GM18868 (cell line): ENCODE measurements around the gene DOCK9.

Experiments used
- ATAC-seq: cut with Tn5 transposase; IDR thresholded peaks from one replicate; pipeline ENCODE4 v1.9.1; 2021; ENCODE audit warnings: mild to moderate bottlenecking, moderate library complexity; ENCODE audit not compliant: unreplicated experiment

DOCK9 gene

DNA sequence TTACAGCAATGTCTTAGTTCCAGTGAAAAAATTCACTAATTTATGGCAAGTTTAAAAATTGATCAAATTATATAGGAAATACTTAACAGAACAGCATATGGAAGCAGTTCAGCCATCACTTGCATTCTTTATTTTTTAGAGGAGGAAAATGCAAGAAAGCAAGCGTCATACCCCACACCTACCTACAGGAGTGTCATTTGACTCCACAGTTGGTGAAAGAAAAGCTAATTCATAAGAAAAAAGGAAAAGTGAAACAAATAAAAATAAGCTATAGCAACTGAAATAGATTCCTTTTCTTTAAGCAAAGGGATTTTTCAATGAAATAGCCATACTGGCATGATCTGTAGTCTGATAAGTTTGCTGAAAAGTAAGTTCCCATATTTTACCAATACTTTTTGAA lies 111.0 kb downstream of the DOCK9 start:
- ATAC-seq, result no peak

DNA sequence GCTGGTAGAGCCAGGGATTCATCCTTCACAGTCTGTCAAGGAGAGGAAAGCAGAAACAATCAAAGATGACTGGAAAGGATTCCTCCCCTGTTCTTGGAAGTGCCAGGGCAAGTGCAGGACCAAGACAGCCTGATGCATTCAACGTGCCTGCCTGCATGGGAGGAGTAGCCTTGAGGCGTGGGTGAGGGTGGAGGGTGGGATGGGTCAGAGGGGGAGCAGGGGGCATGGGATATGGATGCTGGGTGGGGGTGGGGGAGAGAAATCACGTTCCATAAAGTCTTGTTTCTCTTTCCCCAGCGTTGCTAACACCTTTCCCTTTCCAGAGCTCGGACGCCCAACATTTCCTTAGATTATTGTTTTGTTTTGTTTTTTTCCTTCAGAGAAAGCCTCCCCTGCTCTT lies 117.4 kb downstream of the DOCK9 start:
- ATAC-seq, result no peak

DNA sequence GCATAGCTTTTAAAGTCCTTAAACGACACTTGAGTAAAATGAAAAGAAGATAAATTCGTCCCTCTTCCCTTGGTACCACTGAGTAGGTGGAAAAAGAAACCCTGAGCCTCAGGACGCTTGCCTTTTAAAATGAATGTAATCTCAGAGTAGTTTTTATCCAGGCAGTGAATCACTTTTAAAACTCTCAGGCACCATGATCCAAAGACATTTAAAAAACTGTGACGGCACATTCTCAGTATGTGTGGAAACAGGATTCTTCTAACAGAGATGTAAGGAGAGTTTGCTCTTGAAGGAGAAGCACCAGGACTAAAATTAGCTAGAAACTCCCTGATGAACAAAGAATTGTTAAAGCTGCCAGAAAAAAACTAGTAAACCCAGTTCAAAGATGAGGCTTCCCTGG lies 119.7 kb downstream of the DOCK9 start:
- ATAC-seq, result no peak

DNA sequence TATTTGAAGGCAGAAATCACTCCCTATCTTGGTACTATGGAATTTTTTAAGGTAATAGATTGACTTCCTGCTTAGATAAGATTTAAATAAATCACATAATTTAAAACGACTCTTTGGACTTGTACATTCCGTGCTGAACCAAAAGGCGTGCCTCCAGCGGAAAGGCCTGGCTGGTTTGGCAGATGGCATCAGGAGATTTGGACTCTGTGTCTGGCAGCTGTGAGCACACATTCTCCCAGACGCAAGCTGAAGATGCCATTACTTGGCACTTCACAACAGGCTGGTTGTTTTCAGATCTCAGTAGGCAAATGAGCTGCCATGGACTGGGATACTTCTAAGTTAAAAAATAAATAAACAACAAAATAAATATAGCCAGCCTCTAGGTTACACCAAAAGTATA lies 120.9 kb downstream of the DOCK9 start:
- ATAC-seq, result no peak

DNA sequence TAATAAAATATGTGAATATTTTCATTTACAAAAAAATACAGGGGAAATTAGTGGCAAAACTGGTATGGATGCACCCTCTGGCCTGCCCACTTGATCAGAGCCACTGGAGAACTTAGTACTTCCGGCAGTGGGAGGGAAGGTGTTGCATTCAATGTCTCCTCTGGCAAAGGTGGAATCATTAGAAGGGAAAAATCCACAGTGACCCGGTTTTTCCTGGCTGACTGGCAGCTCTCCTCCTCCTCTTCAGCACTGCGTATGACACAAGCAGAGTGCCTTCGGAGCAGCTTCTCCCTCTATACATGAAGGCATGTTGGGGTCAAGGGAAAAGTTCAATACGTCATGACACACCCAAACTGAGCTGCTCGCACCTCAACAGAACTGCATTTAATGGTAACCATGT lies 123.4 kb downstream of the DOCK9 start:
- ATAC-seq, result no peak

DNA sequence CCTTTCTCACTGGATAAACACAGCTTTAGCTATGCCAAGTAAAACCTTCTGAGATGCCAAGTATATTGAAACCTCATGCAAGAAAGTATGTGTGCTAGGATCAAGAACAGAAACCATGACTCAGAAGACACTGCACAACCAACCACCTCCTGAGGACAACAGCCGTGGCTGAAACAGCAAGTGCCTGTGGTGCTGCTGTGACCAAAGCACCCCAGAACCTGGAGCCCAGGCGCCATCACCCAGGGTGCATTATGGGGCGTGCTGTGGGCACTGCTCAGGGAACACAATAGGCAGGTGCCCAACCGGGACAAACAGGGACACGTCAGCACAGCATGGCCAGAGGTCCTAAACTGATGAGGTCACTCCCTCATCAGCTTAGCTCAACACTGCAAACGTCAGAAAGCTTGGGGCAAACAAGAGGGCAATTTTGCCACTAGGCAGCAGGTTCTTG lies 124.1 kb downstream of the DOCK9 start:
- peak; percentile 99 for ATAC-seq

DNA sequence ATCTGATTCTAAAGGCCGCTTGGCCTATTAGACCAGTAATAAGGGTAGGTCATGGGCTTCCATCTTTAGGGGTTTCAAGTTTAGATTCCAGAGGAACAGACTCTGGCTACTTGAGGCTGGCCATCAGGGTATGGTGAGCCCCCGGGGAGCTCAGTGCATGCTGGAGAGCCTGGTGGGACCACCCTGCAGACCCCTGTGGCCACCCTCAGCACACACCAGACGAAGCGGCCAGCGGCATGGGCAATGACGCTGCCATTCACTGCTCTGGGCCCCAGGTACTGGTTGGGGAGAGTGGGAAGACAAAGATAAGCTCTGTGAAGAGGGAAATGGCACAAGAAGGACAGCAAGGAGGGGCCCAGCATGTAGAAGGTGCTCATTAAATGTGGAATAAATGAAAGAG lies 126.6 kb downstream of the DOCK9 start:
- no peak for ATAC-seq

DNA sequence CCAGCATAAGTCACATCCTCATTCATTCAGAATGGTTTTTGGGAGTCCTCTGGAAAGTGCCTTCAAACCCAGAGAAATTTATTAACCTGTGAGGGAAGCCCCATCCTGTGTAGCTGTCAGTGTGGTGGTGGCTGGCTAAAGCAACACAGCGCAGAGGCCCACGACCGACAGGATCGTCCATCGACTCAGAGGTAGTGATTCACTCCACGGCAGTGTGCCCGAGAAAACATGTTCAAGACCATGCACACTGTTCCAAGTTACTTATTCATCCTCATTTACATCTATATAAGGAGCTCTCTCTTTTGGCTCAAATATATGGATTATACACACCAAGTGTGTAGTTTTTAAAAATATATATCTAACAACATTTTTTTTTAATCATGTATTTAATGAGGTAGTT lies 129.1 kb downstream of the DOCK9 start:
- no peak for ATAC-seq

DNA sequence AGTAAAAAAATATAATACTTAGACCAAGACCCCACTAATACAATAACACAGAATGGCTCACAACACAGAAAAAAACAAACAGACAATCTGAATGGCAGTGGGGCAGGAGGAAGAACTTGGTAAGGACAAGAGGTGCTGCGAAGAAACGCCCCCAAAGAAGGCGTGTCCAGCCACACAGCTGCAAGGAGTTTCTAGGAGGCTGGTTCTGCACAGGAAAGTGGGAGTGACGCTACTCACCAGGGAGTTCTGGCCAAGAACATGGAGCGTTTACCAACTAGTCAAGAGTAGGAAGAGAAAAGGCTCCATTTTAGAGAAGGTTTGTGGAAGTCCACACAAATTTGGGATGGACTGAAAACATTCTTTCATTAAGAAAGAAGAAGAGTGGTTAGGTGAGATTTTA lies 130.1 kb downstream of the DOCK9 start:
- ATAC-seq, result no peak

DNA sequence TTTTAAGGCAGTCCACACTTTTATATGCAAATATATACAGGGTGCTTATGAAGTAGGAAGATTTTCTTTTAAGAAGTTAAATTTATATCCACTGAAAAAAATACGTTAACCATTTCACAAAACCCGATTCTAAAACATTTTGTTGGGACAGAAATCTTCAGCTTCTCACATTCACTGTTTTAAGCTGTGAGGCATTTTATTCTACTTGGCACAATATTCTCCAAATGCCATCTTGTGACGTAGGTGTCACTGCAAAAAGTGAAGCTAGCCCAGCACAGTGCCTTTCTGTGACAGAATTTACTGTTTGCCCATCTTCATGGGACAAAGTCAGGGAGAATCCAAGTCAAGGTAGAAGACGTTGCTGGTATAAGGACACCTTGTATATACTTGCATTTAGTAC lies 130.9 kb downstream of the DOCK9 start:
- ATAC-seq, result no peak

DNA sequence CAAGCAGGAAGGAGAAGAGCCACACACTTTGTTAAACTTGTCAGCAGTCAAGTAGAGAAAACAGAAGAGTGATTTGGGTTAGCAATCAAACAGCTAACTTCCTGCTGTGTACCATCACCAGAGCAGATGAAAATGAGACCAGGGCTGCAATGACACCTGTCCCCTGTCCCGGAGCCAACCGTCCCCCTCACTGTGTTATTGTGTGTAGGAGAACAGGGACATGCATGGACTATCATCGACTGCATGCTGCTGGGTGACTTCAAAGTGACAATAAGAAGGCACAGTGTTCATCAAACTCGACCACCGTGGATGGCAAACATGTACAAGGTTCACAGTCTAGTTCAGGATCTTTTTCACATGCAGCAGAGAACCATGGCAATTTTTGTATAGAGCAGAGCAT lies 131.3 kb downstream of the DOCK9 start:
- ATAC-seq, result no peak

DNA sequence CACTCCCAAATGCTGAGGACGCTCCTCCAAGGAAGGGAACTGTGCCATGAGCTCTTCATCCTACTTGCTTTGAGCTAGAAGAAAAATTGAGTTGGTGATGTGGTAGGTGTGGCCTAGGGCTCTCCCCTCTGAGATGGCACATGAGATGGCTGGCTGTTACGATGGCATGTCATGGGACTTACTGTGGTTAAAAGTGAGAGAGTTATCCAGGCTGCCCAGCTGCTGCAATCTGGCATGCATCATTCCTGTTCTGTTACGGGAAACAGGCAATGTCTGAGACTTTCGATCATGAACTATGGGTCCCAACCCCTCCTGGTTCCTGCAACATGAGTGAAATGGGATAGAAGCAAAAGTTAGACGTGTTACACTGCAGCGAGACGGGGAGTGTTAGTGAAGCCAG lies 132.1 kb downstream of the DOCK9 start:
- no peak for ATAC-seq

DNA sequence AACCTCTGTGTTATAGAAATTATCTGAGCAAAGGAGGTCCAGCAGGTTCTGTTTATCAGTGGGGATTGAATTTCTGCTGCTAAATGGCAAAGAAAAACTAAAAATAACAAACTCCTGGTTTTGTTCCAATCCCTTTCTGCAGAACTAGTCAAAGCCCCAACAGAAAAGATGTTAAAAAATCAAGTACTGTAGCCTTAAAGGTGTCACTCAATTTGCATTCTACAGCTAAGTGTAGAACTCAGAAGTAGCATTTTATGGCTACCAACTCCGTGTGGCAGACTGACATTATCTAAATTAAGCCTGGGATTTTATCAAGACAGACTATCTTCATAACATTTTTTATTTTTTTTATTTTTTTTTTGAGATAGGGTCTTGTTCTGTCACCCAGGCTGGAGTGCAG lies 133.8 kb downstream of the DOCK9 start:
- ATAC-seq, result no peak

DNA sequence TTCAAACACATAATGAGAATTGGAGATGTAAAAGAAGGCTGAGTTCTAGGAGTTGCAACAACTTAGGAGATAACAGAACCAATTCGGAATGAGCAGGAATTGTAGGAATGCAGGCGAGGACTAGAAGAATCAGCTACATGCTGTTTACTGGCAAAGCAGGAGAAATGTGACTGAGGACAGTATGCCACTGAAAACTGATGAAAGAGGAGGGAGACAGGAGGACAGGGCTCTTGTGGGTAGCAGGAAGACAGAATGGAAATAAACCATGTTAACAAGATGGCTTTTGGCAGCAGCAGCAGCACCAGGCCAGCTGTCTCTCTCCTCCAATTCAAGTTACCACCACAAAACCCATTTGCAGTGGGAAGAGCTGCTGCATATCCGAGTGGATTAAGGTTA lies 134.4 kb downstream of the DOCK9 start:
- no peak for ATAC-seq

DNA sequence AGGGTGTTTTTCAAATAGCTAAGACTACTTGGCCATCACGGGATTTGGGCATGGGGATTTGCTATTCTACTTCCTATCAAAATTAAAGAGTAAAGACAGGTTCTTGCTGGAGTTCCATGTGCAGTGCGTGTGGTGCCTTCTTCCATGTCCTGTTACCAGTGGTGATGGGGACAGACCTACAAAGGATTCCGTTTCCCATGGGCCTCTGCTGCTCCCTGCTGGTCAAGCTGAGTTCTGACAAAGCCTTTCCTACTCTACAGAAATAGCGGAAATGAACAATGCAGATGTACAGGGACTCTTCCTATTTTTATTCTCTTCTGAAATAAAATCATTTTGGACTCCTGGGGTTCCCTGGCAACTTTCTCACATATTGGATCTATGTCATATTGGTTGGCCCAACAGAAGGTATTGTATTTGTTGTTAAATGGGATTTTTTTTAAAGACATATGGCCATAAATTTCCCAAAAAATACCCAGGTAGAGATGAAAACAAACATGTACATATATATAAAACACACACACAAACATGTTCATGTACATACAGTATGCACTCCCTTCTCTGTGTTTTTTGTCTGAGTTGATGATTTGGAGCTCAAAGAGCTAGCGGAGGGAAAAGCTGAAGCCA lies 134.9 kb downstream of the DOCK9 start:
- peak; percentile 90 for ATAC-seq

DNA sequence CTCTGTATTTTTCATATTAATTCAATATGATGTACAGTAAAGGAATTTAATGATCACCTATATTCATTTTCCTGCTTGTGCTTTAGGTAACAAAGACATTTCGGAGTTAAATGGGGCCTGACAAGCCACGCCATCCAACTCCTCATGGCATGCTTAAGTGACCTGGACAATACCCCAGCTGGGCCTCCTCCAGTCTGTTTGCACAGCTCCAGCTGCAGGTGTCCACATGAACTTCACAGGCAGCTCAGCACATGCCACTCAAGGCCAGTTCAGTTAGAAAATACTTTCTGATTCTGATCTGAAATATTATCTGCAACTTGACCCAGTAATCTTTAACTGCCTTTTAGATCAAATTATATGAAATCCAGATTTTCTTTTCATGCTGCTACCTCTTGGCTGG lies 135.8 kb downstream of the DOCK9 start:
- ATAC-seq, result no peak

DNA sequence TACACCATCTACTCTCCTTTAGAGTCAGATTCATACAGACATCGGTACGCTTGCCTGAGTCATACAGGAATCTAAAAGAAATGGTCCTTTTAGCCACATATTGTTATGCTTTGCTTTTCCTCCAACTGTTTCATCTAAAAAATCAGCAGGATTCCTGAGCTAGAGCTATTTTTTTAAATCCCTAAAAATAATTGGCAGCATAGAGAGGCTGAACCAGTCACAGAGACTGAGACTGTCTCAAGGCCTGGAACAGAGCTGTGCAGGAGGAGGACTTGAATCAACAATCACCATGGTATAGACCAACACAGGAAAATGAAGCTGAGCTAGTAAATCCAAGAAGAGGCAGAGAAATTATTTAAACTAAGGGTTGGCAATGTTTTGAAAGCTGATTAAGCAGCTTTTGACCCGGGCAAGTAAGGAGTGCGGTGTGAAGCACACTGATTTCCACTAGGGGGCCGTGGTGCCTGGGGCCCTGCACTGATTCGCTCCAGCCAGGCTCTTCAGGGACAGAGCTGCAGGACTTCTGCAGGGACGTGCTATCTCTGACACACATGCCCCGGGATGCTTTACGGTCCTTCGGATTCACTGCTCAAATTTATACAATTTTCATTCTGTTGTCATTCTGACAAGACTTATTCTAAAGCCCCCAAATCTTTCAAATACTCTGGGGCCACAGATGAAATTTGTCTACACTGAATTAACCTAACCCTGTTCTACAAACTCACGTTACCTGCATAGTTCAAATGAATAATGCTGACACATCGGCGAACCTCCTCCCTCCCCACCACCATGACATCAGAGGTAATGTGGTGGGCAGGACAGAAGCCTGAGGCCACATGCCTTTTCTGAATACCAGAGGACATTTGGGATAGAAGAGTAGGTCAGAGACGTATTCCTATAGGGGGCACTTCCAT lies 137.8 kb downstream of the DOCK9 start:
- ATAC-seq, result peak; percentile 93

DNA sequence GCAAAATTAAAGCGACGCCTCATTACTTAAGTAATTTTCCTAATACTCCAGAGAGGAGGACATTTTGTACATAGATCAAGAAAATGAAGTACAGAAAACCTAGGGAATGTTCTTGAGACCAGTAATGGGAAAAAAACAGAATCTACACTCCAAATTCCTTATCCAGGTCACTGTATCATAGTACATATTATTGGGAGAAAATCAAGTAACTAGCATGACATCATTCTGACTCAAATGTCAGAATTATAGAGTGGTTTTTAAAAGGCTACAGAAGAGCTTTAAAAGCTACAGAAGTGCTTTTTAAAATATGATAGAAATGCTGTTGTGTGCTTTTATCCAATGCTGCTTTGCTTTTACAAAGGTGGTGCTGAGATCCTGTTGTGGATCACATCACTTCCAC lies 139.1 kb downstream of the DOCK9 start:
- ATAC-seq, result no peak

DNA sequence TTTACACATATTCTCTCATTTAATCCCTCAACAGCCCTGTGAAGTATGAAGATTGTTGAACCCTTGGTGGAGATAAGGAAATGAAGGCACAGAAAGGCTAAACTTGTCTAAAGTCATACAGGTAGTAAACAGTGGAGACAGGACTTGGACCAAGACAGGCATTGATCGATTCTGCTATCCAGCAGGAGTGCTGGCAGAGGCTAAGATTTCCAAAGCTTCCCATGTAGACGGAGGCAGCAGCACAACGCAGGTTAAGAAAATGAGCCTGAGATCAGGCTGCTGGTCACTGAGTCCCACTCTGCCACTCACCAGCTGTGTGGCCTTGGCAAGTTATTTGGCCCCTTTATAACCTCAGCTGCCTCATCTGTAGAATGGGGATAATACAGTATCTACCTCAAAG lies 140.0 kb downstream of the DOCK9 start:
- ATAC-seq, result no peak

DNA sequence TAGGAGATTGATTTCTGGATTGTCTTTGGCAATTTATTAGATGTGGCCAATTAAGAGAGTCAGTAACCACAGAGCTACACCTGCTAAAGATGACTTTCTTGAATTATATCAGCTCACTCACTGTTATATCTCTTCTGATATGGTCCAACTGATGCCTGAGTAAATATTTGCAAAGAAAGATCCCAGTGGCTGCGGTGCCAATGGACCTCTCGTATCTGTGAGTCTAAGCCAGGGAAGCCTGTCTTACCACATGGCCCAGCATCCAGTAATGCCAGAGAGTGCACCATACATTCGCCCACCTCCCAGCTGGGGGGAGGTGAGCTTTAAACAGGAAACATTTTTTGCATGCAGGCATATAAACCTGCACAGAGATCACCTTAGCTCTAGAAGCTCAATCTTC lies 142.7 kb downstream of the DOCK9 start:
- ATAC-seq, result no peak

DNA sequence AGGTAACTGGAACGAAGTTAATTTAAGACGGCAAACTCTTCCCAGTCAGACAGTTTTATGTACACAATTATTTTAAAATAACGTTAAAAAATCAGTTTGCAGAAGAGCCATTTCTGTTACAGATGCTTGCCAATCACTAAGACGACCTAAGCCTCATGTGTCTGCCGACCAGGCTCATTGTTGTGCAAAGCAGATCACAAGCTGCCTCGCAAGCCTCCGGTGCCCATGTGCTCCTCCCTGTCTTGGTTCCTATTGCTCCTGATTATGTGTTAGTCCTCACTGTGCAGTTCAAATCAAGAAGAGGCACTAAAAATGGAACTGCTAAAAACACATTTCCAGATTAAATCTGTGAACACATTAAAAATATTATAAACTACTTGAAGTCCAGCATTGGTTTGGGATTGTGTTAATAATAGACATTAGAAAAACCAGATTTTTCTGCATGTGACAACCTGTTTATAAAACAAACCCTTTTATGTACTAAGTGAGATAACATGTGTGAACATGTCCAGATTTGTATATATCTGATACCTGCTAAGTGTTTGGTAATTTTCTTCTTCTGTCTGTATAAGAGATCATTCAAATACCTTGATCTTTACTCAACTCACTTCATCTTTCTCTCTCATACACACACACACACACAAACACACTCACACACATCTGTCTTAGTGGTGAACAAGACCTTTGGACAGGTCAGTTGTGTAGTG lies 143.5 kb downstream of the DOCK9 start:
- no peak for ATAC-seq

DNA sequence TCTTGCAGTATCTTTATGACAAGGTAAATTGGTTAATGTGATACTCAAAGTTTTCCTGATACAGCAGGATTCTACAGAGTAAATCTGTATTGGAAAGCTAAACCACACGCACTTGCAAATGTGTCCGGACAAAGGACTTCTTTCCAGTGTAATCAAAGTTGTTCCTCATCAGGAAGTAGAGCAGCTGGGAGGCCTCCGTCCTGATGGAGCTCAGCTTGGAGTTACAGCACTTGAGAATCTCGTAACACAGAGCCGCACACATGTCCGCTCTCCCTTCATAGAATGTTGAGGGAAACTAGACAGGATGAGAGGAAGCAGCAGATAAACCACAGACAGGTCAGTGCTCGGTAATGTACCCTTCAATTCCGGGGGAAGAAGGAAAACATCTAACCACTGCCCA lies 146.6 kb downstream of the DOCK9 start:
- no peak for ATAC-seq
